Fibroblast of mammary gland (primary cell): ENCODE data around the gene GOLGA6L10.

Experiments used
- DNase-seq: peaks from one replicate; pipeline ENCODE4 v3.0.0-alpha.2; 2010; ENCODE audit warnings: low read depth
- H3K4me3 ChIP-seq: 2 replicates; pipeline ENCODE4 v1.5.1; 2011; ENCODE audit warnings: low read depth, mild to moderate bottlenecking, low read length, moderate library complexity; ENCODE audit not compliant: control insufficient read depth
- TF ChIP-seq, protein P1 (sequence below): conservative IDR thresholded peaks from 2 replicates; pipeline ENCODE4 v1.5.1; 2011; ENCODE audit warnings: low read depth, low read length, inconsistent platforms; ENCODE audit not compliant: control insufficient read depth, insufficient read depth

Gene GOLGA6L10

DNA sequence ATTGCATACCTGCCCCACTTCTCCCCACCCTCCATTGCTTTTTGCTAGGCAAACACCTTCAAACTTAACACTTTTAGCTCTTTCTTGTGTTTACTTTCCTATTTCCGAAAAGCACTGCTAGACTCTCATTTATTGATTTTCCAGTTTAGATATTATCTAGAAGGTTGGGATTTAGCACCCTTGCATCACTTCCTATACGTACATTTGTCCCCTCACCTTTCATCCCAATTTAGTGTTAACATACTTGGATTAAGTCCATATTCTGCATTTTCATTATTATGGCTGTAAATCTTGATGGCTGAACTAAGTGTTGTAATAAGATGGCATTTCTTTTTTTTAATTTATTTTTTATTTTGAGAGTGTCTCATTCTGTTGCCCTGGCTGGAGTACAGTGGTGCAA lies 39.5 kb downstream of the GOLGA6L10 start:
- TF ChIP-seq, protein P1, sequence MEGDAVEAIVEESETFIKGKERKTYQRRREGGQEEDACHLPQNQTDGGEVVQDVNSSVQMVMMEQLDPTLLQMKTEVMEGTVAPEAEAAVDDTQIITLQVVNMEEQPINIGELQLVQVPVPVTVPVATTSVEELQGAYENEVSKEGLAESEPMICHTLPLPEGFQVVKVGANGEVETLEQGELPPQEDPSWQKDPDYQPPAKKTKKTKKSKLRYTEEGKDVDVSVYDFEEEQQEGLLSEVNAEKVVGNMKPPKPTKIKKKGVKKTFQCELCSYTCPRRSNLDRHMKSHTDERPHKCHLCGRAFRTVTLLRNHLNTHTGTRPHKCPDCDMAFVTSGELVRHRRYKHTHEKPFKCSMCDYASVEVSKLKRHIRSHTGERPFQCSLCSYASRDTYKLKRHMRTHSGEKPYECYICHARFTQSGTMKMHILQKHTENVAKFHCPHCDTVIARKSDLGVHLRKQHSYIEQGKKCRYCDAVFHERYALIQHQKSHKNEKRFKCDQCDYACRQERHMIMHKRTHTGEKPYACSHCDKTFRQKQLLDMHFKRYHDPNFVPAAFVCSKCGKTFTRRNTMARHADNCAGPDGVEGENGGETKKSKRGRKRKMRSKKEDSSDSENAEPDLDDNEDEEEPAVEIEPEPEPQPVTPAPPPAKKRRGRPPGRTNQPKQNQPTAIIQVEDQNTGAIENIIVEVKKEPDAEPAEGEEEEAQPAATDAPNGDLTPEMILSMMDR, result no peak
- no peak for DNase-seq
- H3K4me3 ChIP-seq, result no peak overlapping the region

DNA sequence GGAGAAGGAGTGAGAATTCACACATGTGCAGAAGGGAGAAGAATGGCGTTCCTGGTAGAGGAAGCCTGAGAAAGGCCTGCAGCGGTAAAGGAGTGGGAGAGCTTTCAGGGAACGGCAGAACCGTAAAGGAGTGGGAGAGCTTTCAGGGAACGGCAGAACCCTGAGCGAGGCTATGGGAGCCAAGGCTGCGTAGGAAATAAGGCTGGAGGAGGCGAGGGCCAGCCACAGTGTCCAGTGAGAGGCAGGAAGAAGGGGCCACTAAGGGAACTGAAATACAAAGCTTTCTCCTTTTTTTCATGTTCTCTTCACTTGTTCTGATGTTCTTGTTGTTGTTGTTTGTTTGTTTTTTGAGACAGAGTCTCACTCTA lies 41.6 kb downstream of the GOLGA6L10 start:
- DNase-seq, result no peak

DNA sequence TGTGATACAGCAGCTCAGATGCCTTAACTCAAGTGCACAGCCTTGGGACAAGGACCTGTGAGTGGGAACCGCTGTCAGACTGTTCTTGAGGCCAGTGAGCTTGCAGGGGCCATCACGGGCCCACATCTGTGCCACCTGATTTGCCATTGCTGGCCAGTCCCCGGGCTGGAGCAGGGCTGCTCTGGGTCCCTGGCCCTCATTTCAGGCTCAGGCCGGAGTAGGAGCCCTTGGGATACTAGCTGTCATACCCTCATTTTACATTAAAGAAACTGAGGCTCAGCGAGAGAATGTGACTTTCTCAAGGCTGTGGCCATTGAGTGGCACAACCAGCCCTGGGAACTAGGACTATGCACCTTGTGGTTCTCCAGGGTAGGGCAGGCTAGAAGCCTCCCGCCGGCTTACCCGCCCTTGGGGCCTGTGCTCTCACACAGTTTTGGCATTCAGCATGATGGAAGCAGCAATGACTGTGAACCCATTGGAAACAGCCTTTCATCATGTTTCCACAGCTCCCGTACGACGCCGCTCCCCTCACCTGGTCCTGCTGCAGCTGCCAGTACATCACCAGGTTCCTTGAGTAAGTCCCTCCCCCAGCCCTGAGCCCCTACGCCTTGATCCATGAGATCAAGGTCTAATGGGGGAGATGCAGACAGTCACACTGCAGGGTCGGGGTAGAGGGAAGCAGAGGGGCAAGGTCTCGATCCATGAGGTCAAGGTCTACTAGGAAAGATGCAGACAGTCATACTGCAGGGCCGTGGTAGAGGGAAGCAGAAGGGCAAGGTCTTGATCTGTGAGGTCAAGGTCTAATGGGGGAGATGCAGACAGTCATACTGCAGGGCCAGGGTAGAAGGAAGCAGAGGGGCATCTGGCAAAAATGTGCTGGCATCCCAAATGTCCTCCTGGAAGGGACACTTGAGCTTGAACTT lies 42.2 kb downstream of the GOLGA6L10 start:
- no peak overlapping the region for H3K4me3 ChIP-seq
- no peak for DNase-seq
- TF ChIP-seq, protein P1, result no peak

More for the DNA sequence above, 41.6 kb downstream of the GOLGA6L10 start:
- TF ChIP-seq, protein P1, result no peak
- no peak overlapping the region for H3K4me3 ChIP-seq

DNA sequence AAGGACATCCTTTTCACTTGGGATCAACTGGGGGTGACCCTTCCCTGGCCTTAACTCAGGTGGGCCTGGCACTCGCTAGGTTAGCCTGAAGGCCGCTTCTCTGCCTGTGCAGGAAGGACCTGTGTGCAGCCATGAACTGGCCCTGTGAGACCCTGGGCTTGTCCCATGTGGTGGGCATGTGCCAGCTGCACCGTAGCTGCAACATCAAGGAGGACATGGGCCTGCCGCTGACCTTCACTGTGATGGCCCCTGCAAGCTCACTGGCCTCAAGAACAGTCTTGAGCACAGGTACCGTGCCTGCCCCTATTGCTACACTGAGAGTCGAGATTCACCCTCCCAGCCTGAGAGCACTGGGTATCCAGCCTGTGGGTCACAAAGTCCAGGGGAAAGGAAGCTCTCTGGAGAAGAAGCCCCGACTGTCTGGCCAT lies 43.6 kb downstream of the GOLGA6L10 start:
- no peak overlapping the region for H3K4me3 ChIP-seq
- TF ChIP-seq, protein P1, result no peak
- no peak for DNase-seq

DNA sequence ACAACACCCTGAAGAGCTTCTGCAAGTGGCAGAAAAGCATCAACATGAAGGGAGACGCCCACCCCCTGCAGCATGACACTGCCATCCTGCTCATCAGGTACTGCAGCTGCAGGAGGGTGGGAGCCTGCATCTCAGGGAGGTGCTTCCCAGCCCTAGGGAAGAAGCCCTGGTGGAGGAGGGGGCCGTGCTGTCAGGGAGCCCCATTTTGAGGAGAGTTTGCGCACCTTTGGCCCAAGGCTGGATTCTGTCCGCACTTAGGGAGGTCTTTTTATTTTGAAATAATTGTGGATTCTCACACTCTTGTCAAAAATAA lies 44.5 kb downstream of the GOLGA6L10 start:
- no peak for DNase-seq
- no peak overlapping the region for H3K4me3 ChIP-seq
- TF ChIP-seq, protein P1, result no peak

DNA sequence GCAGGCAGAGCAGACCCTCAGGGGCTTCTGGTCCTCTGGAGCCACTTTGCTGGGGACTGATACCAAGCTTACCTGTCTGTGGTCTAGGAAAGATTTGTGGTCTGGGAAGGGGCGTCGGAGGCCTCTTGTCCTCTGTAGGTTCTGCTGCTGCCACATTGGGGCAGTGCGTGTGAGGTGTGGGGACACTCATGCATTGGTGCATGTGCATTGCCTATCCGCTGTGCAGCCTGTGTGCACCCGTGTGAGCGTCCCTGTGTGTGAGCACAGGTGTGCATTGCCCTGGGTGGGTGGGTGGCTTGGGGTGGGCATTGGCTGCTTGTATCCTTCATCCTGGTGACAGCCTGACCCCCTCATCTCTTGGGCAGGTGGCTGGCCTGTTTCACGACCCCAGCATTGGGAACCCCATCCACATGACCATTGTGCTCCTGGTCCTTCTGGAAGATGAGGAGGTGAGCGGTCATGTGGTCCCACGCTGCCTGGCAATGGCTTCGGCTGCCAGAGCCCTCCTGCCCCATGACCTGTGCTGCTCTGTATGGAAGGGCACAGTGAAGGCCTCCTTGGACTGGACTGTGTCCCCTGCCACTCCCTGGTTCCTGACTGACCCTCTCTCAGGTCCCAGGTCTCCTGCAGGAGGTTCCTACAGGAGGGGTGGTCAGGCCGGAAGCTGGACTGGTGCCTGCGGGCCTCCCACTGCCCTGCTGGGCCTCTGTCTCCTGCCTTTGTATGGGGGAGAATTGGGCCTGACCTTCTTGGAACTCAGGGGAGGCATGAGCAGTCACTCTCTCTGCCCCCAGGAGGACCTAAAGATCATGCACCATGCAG lies 45.1 kb downstream of the GOLGA6L10 start:
- H3K4me3 ChIP-seq, result no peak overlapping the region
- TF ChIP-seq, protein P1, result no peak
- DNase-seq, result no peak
